Heart right ventricle (tissue), 16 donors: ENCODE results near the gene CABCOCO1. TPM values are rescaled to one million over a fixed set of nuclear protein-coding genes. Genes with fewer than 3 reads are reported as not detected.

Experiments used
- ATAC-seq, 8 donors: fragments of 200-7000 bp; cut with Tn5 transposase; one replicate each; pipeline ENCODE4 v1.9.1; 2020; ENCODE audit warnings: mild to moderate bottlenecking in 8 of 8, moderate library complexity in 8 of 8, moderate number of reproducible peaks in 1 of 8
- DNase-seq, 2 donors: peaks; one replicate each; pipeline ENCODE4 v3.0.0-alpha.2; 2020
- H3K27ac ChIP-seq, 10 donors: fragments of 200-600 bp; sonication (generic) in 2 of 10; one replicate each; pipeline versions ENCODE4 v1.5.0 to v1.8.0; 2020 to 2022; ENCODE audit warnings: mild to moderate bottlenecking in 3 of 10
- H3K27me3 ChIP-seq, 7 donors: fragments of 200-600 bp; one replicate each; pipeline ENCODE4 v1.8.0; 2021 to 2022; ENCODE audit warnings: mild to moderate bottlenecking in 2 of 7
- H3K36me3 ChIP-seq, 9 donors: fragments of 200-600 bp; sonication (generic) in 1 of 9; one replicate each; pipeline versions ENCODE4 v1.5.0 to v1.8.0; 2020 to 2022; ENCODE audit warnings: mild to moderate bottlenecking in 2 of 9
- H3K4me1 ChIP-seq, 9 donors: fragments of 200-600 bp; sonication (generic) in 1 of 9; one replicate each; pipeline versions ENCODE4 v1.5.0 to v1.8.0; 2020 to 2022; ENCODE audit warnings: mild to moderate bottlenecking in 4 of 9
- H3K4me3 ChIP-seq, 10 donors: fragments of 200-600 bp; sonication (generic) in 2 of 10; one replicate each; pipeline versions ENCODE4 v1.5.0 to v1.8.0; 2020 to 2022; ENCODE audit warnings: mild to moderate bottlenecking in 7 of 10, moderate library complexity in 2 of 10
- H3K9me3 ChIP-seq, 11 donors: fragments of 200-600 bp in 10 of 11; sonication (generic) in 2 of 11; one replicate each; pipeline versions ENCODE4 v1.5.0 to v1.8.0; 2013 to 2022; ENCODE audit warnings: mild to moderate bottlenecking in 2 of 11, control low read depth in 1 of 11, moderate library complexity in 1 of 11
- CTCF ChIP-seq, 9 donors: fragments of 200-600 bp; sonication (generic) in 2 of 9; IDR thresholded peaks; one replicate each; pipeline versions ENCODE4 v1.5.0 to v1.8.0; 2021 to 2022; ENCODE audit warnings: antibody characterized with exemption in 9 of 9, mild to moderate bottlenecking in 5 of 9, moderate library complexity in 1 of 9
- WGBS, 2 donors: extraction: QIAGEN DNeasy Blood & Tissue Kit; methylation state at CpG; one replicate each; pipeline ENCODE4 v1.1.7; 2013; ENCODE audit warnings: inconsistent platforms in 1 of 2; 5-methylcytosine and 5-hydroxymethylcytosine counted together
- intact Hi-C, 10 donors: fragments of 100-400 bp; cut with DNase I; formaldehyde crosslinking; loops; one replicate each; pipeline versions ENCODE4 v1.11.1 to v1.14.2; 2022
- polyA plus RNA-seq, 2 donors: library from polyadenylated mRNA; stranded (reverse); fragments of 200-250 nt; gene quantifications; one replicate each; pipeline ENCODE4 v1.2.3, GENCODE V29; 2013
- total RNA-seq, 10 donors: library from RNA; stranded (reverse); fragmentation: NEBNext Ultra II Directional in 3 of 10; extraction: Animal tissue kit (Norgen Biotek cat#: 25700) in 3 of 10; gene quantifications; one replicate each; pipeline versions ENCODE4 v1.2.1 to v1.2.4, GENCODE V29; 2021 to 2023
- donor health status: Arrhythmogenic right ventricular cardiomyopathy.
- donor health status: ischemic (EF 13 %, LVEDD 7.1; RV severe dilation, severe dysfunction).
- donor health status: healthy with polysubstance abuse.
- donor health status: DM: no; HTN: yes; CAD: no.
- donor health status: DM: no; HTN: no; CAD: no.
- donor health status: ischemic (EF 25% LVEDD 6.9; RV normal size, moderate dysfunction).
- donor health status: ischemic (EF 25% LVEDD 5.7; RV mildly dilated, moderate dysfunction).
- donor health status: healthy.
- donor health status: DM: yes; HTN: yes; CAD: no.
- donor health status: Ischemic cardiomyopathy.
- donor health status: ischemic (EF 35%, LVEDD 5.7; RV mildly dilated, moderate dysfunction).
- donor health status: nonischemic (EF 11% LVEDD 7.7; RV severe dilation, severe dysfunction).
- donor health status: DM: yes; HTN: yes; CAD: no.
- donor health status: PGD.
- donor health status: ischemic (EF 29% LVEDD 5.4; RV normal size, mild dysfunction).
- donor health status: nonischemic (EF 23%, LVEDD 6.1; RV moderate dilation, normal function).

Gene CABCOCO1
- total and polyA plus RNA-seq, 12 donors = 0.03 to 0.15 TPM; not detected in 10

- Histone ChIP-seq H3K27me3 (no peaks in the 10 kb centered on the region), H3K4me3 (no peak overlapping the region), H3K27ac (no peak overlapping the region), H3K9me3 (no peaks in the 10 kb centered on the region), H3K36me3 (no peaks in the 10 kb centered on the region), H3K4me1 (peaks cover 0 to 15% (median 0%) of the 10 kb centered on the region in 9 donors)
- intact Hi-C loops = loop anchor here in 1 of 10 donors (5.0 kb wide), 1 partner anchor 1928 kb away; no protein-coding TSS in a partner anchor
- ATAC-seq (no peak), DNase-seq (no peak)
- no peak for TF ChIP-seq CTCF (IDR thresholded peaks at IDR 0.05)
- 77 to 78% methylated on average over 1 of the region's 1 CpG for WGBS, 2 donors
Measured at GRCh38 chr10:61789031-61789430, 126.3 kb downstream of the CABCOCO1 start.

GRCh38 chr10:61791216-61791615, 128.5 kb downstream of the CABCOCO1 start:
- H3K36me3 ChIP-seq = no peaks in the 10 kb centered on the region
- no peak overlapping the region for H3K4me3 ChIP-seq
- H3K4me1 ChIP-seq = peaks cover 0 to 14% (median 0%) of the 10 kb centered on the region in 9 donors
- no peaks in the 10 kb centered on the region for H3K9me3 ChIP-seq
- WGBS, 2 donors = 70 to 74% methylated on average over 2 of the region's 2 CpGs
- DNase-seq = no peak
- no peaks in the 10 kb centered on the region for H3K27me3 ChIP-seq
- no peak for TF ChIP-seq CTCF (IDR thresholded peaks at IDR 0.05)
- intact Hi-C loops = no loop called here
- ATAC-seq = no peak
- no peak overlapping the region for H3K27ac ChIP-seq

- no peaks in the 10 kb centered on the region for H3K9me3 ChIP-seq
- H3K4me3 ChIP-seq = no peak overlapping the region
- no peak for ATAC-seq
- no peaks in the 10 kb centered on the region for H3K27me3 ChIP-seq
- no peak overlapping the region for H3K27ac ChIP-seq
- H3K4me1 ChIP-seq = peaks cover 0 to 10% (median 0%) of the 10 kb centered on the region in 9 donors
- H3K36me3 ChIP-seq = no peaks in the 10 kb centered on the region
- intact Hi-C loops = no loop called here
- TF ChIP-seq CTCF (IDR thresholded peaks at IDR 0.05) = no peak
- WGBS, 2 donors = 98 to 100% methylated on average over 1 of the region's 1 CpG
- no peak for DNase-seq
Measured at GRCh38 chr10:61792097-61792716, 129.5 kb downstream of the CABCOCO1 start.

- no peak for TF ChIP-seq CTCF (IDR thresholded peaks at IDR 0.05)
- DNase-seq = no peak
- no peaks in the 10 kb centered on the region for H3K9me3 ChIP-seq
- no peak overlapping the region for H3K27ac ChIP-seq
- intact Hi-C loops = no loop called here
- no peaks in the 10 kb centered on the region for H3K36me3 ChIP-seq
- H3K27me3 ChIP-seq = no peaks in the 10 kb centered on the region
- 92 to 95% methylated on average over 1 of the region's 1 CpG for WGBS, 2 donors
- H3K4me1 ChIP-seq = peaks cover 0 to 10% (median 0%) of the 10 kb centered on the region in 9 donors
- H3K4me3 ChIP-seq = no peak overlapping the region
- no peak for ATAC-seq
Measured at GRCh38 chr10:61792921-61793320, 130.2 kb downstream of the CABCOCO1 start.
